Subcutaneous adipose tissue (tissue), 4 donors: Measurements from ENCODE around the gene KLF9. TPM values are rescaled to one million over a fixed set of nuclear protein-coding genes. Genes with fewer than 3 reads are reported as not detected.

Experiments
- total RNA-seq, 4 donors: library from RNA; depleted of rRNA; stranded (reverse); fragments of >200 nt; gene quantifications; one replicate each; pipeline ENCODE4 v1.1.0, GENCODE V29; 2016
- TF ChIP-seq, protein P1 (sequence below): fragments of 450-650 bp; IDR thresholded peaks from one replicate; pipeline ENCODE4 v1.5.1; 2016; ENCODE audit warnings: low read depth, mild to moderate bottlenecking, control low read depth, antibody characterized with exemption, moderate library complexity

The KLF9 gene
- 100 to 1,000 TPM in 3 of 4 donors, 10 to 100 TPM in 1; 72.8 to 240 (median 171) TPM for total RNA-seq

DNA sequence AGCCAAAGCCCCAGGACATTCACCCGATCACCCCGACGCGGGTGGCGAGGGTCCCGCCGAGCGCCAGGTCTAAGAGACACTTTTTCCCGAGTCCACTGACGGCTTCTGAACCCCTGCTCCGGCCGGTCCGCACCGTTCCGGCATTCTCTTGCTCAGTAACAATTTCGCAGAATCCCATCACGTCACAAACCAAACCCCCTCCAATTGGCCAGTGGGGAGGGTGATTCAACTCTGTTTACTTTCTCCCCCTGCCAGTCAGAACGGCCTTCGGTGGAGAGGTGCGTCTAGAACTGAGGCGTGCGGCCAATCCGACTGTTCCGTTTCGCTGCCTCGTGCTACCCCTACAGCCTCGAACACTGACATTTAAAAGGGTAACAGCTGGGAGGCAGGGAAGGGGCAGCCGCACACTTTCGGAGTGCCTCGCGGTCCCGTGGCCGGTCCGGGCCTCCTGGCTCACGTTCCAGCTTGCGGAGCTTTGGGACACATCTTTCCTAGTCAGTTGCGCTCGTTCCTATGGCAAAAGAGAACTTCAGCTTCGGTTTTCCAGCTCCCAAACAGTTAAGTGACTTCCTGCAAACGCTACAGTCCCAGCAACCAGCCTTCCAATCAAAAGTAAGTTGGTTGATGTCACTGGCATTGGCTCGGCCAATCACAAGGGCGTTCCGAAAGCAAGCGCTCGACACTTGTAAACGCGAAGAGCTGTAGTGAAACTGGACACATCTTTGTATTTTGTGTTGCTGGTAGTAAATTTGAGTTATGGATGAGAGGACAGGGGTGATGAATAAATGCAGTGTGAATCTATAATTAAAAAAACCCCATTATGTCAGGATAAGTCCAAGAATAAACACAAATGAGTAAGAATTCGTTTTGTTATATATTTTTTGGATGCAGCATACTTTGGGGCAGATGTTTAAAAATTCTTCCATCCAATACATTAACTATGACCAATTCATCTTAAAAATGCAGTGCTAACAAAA, at the start of gene KLF9:
KLF9 (minus strand) TSS at position 859 of the 977 bp plus-strand sequence. CDS start 1,294 bp downstream, outside the sequence.
- TF ChIP-seq, protein P1, sequence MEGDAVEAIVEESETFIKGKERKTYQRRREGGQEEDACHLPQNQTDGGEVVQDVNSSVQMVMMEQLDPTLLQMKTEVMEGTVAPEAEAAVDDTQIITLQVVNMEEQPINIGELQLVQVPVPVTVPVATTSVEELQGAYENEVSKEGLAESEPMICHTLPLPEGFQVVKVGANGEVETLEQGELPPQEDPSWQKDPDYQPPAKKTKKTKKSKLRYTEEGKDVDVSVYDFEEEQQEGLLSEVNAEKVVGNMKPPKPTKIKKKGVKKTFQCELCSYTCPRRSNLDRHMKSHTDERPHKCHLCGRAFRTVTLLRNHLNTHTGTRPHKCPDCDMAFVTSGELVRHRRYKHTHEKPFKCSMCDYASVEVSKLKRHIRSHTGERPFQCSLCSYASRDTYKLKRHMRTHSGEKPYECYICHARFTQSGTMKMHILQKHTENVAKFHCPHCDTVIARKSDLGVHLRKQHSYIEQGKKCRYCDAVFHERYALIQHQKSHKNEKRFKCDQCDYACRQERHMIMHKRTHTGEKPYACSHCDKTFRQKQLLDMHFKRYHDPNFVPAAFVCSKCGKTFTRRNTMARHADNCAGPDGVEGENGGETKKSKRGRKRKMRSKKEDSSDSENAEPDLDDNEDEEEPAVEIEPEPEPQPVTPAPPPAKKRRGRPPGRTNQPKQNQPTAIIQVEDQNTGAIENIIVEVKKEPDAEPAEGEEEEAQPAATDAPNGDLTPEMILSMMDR: no peak

DNA sequence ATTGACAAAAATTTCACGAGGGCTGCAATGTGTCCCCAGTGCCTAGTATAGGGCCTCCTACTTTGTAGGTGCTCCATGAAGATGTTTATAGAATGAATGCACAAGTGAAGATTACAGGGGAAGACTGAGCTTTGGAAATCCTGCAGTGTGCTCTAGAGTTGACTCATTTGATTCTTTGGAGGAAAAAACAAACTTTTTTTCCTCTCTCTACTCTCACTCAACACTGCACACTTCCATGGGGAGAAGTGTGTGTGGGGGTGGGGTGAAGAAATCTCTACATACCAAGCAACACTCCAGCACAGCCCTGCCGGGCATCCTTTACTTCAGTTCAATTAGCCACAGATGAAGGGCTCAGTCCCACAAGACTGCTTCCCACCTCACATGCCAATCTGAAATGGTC, 49.4 kb upstream of the KLF9 start:
- TF ChIP-seq, protein P1: no peak

DNA sequence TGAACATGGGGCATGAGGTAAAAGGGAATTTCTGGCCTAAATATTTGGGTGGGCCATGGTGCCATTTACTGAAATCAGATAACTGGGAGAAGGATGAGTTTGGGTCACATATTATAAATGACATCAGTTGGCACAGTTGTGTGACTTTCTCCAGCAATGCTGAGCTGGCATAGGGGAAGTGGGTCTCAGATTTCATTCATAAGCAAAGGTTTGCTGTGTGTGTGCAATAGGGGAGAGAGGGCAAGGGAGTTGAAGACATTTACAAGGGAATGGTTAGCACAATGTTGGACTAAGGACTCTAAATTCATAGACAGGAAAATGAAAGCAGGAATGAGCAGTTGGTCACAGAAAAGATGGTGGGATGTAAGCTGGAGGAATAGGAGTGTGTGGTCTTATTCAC, 47.8 kb upstream of the KLF9 start:
- TF ChIP-seq, protein P1: no peak

DNA sequence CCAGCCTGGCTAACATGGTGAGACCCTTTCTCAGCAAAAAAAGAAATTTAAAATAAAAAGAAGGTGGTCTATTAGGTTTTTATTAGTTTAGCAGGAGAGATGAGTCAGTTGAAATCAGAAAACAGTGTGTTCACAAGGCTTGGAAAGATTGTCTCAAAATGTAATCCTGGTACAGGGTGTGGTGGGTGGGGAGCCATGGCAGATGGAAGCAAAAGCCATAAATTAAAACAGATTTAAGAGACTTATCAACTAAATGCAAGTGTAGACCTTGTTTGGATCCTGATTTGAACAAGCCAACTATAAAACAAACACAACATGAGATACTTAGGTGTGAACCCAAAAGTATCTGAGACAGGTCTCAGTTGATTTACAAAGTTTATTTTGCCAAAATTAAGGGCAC, 42.8 kb upstream of the KLF9 start:
- TF ChIP-seq, protein P1: no peak

DNA sequence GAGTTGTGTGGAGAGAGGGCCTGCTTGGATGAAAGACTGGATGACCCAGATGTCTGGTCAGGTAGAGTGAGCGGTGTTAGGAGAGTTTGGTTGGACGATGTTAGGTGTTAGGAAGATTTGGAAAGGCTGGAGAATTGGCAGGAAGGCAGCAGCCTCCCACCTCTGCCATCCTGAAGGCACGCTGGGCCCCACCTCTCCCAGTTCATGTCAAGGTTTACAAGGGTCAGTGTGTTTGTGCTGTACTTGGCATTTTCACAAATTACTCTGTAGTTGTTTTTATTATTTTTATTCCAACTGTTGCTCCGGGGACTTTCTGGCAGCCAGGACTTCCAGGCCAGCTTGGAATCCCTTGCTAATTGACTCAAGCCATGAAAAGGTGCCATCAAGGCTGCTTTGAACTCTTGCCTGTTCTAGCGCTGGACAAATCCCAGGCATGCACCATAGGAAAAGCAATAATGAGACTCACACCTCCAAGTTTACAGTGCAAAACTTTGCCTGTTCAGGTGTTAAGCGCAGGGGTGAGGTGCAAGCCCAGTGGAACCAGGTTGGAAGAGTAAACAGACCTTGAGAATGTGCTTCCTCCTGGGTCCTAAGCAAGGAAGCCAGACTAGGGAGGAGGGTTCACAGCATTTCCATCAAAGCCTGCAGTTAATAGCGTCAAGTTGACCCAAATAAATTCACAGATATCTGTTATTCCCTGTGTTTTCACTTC, 41.7 kb upstream of the KLF9 start:
- TF ChIP-seq, protein P1: no peak

DNA sequence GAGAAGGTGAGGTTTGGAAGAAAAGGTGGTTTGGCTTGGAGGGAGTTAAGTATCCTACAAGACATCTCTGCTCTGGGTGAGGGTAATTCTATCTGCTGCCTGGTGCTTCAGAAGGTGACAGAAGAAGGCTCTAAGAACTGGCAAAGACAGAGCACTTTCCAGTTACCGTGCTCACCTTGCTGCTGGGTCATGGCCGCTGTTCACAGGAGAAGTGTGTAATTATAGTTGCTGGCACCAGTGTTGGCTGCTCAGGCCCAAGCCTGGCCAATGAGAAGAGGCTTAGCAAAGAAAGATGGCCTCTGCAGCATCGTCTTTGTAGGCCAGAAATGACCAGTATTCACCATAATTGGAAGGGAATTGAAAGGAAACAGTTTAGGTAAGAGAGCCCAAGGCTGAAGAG, 37.9 kb upstream of the KLF9 start:
- TF ChIP-seq, protein P1: no peak

DNA sequence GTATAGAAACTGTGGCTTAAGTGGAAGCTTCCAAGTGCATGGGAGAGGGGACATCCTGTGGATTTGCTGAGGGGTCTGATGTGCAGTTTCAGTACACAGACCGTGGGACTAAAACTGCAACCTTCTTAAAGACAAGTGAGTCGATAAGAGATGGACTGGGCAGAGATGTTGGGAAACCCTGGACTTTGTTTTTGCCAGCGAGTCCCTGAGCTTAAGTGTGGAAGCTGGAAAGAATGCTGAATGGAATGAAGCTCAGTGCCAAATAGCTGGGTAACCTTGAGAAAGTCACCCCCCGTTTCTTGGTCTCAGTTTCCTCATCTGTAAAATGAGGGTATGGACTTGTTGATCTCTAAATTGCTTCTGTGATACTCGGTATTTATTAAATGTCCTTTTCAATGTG, 37.3 kb upstream of the KLF9 start:
- TF ChIP-seq, protein P1: no peak
